GM20000 (cell line): Measurements from ENCODE around the gene PAK6.

Experiments used
- DNase-seq: peaks from one replicate; pipeline ENCODE4 v3.0.0; 2012; ENCODE audit warnings: low spot score
- CTCF ChIP-seq: IDR thresholded peaks from 2 replicates; pipeline ENCODE4 v1.5.1; 2012; ENCODE audit warnings: mild to moderate bottlenecking, control low read depth; ENCODE audit errors: extremely low read depth, missing control alignments

The PAK6 gene

GRCh38 chr15:40246496-40247280 lies 7.8 kb downstream of the PAK6 start:
- no peak for DNase-seq

GRCh38 chr15:40247406-40247971 lies 8.6 kb downstream of the PAK6 start:
- no peak for TF ChIP-seq CTCF
- DNase-seq = no peak

More at GRCh38 chr15:40246496-40247280, 7.8 kb downstream of the PAK6 start:
- no peak for TF ChIP-seq CTCF

- TF ChIP-seq CTCF = no peak
These were observed 9.3 kb downstream of the PAK6 start for GRCh38 chr15:40248006-40248783.

GRCh38 chr15:40249477-40250303 lies 10.8 kb downstream of the PAK6 start:
- DNase-seq = no peak
- TF ChIP-seq CTCF = no peak

More at GRCh38 chr15:40248006-40248783, 9.3 kb downstream of the PAK6 start:
- no peak for DNase-seq

GRCh38 chr15:40250304-40250656 lies 11.4 kb downstream of the PAK6 start:
- no peak for DNase-seq
- no peak for TF ChIP-seq CTCF

GRCh38 chr15:40250771-40251483 lies 12.1 kb downstream of the PAK6 start:
- DNase-seq = no peak
- TF ChIP-seq CTCF = no peak
